ENCODE measurements around the gene PTPRN2. TPM values are rescaled to one million over a fixed set of nuclear protein-coding genes. Genes with fewer than 3 reads are reported as not detected.

PTPRN2 gene
- total and polyA plus RNA-seq, 2 of the 8 experiments (the other 6 are each of a cell fraction or from before 2014, with no cell fraction given) = 2.6 to 4.5 TPM

- TF ChIP-seq ATF3 (IDR thresholded peaks at IDR 0.05; ENCODE audit: insufficient read depth, low read depth, low read length) = no peak
- TF ChIP-seq TCF12 (IDR thresholded peaks at IDR 0.05; ENCODE audit: low read depth, low read length) = no peak
- no peak for TF ChIP-seq KDM1A (IDR thresholded peaks at IDR 0.05; ENCODE audit: borderline replicate concordance, low read length)
- TF ChIP-seq FOSL1 (IDR thresholded peaks at IDR 0.05; ENCODE audit: insufficient read depth, low read depth, low read length) = no peak
- no peak for TF ChIP-seq RXRA (IDR thresholded peaks at IDR 0.05; ENCODE audit: insufficient read depth, low read depth, low read length)
These were observed 28.4 kb upstream of the PTPRN2 start (continued) for GRCh38 chr7:158616050-158616449.

All from H1 (cell line).